CD4-positive, alpha-beta T cell treated with Interleukin-10 for 1 hour (primary cell): ENCODE measurements around the gene ENO2.

Source experiments
- DNase-seq: peaks from one replicate; pipeline ENCODE4 v3.0.0-alpha.2; 2020

Gene ENO2

GRCh38 chr12:6914947-6915788, 788 bp downstream of the ENO2 start:
- DNase-seq: no peak

GRCh38 chr12:6915789-6916285, 1.5 kb downstream of the ENO2 start:
- DNase-seq: no peak

GRCh38 chr12:6916426-6917200, 2.2 kb downstream of the ENO2 start:
- no peak for DNase-seq

- DNase-seq: no peak
These were observed 3.3 kb downstream of the ENO2 start for GRCh38 chr12:6917491-6918231.

- no peak for DNase-seq
These were observed 5.2 kb downstream of the ENO2 start for GRCh38 chr12:6919588-6919987.

- DNase-seq: no peak
These were observed 7.2 kb downstream of the ENO2 start for GRCh38 chr12:6921539-6921938.

GRCh38 chr12:6921996-6922946, 7.9 kb downstream of the ENO2 start:
- no peak for DNase-seq

GRCh38 chr12:6923003-6923732, 8.8 kb downstream of the ENO2 start:
- no peak for DNase-seq

- DNase-seq: no peak
These were observed 9.5 kb downstream of the ENO2 start for GRCh38 chr12:6923851-6924250.

- no peak for DNase-seq
These were observed 10.8 kb downstream of the ENO2 start for GRCh38 chr12:6925239-6925539.

- DNase-seq: no peak
These were observed 11.3 kb downstream of the ENO2 start for GRCh38 chr12:6925540-6926279.

- peak; percentile 55 for DNase-seq
These were observed 13.1 kb downstream of the ENO2 start, which contains the start of gene ATN1 for GRCh38 chr12:6927379-6928021. ATN1 (plus strand) TSS chr12:6927959; CDS start chr12:6934002, 6,043 bp downstream.

GRCh38 chr12:6928022-6928702, 13.8 kb downstream of the ENO2 start:
- peak; percentile 32 for DNase-seq

- DNase-seq: no peak
These were observed 14.5 kb downstream of the ENO2 start for GRCh38 chr12:6928703-6929407.

- no peak for DNase-seq
These were observed 15.4 kb downstream of the ENO2 start for GRCh38 chr12:6929466-6930452.

- DNase-seq: no peak
These were observed 18.4 kb downstream of the ENO2 start for GRCh38 chr12:6932766-6933165.

- DNase-seq: no peak
These were observed 19.7 kb downstream of the ENO2 start for GRCh38 chr12:6934110-6934509.
